H1 (cell line): ENCODE measurements around the gene SLC22A25. TPM values are rescaled to one million over a fixed set of nuclear protein-coding genes. Genes with fewer than 3 reads are reported as not detected.

Experiments
- CTCF ChIA-PET: fragments of 300-600 bp; sonication (Branson Sonifier 250); formaldehyde crosslinking; loops from one replicate; lab custom pipeline; 2021; ENCODE audit not compliant: partially characterized antibody; lab: Charles Lee
- POLR2A ChIA-PET: fragments of 300-600 bp; sonication (Branson Sonifier 250); formaldehyde crosslinking; loops from one replicate; lab custom pipeline; 2021; ENCODE audit warnings: inconsistent platforms; ENCODE audit not compliant: partially characterized antibody; lab: Charles Lee
- DNase-seq, 2 experiments: peaks; one replicate each; pipeline versions ENCODE4 v3.0.0 to v3.0.0-alpha.2; 2010 to 2022; ENCODE audit warnings: low spot score in 2 of 2, low read depth in 1 of 2, mixed read lengths in 1 of 2
- FAIRE-seq: peaks from 2 replicates; lab custom pipeline; 2011; peaks lifted over from hg19 to GRCh38; lab: Jason Lieb, UNC
- H2AFZ ChIP-seq: 2 replicates; pipeline ENCODE4 v1.8.1; 2012; ENCODE audit warnings: low read length, inconsistent platforms
- H2AK5ac ChIP-seq: 2 replicates; pipeline ENCODE4 v1.6.1; 2013; ENCODE audit warnings: low read depth, low read length
- H2BK120ac ChIP-seq: replicated peaks from 2 replicates; pipeline ENCODE3; 2013; ENCODE audit warnings: low read depth, low read length, inconsistent platforms
- H2BK12ac ChIP-seq: 2 replicates; pipeline ENCODE4 v1.6.1; 2013; ENCODE audit warnings: low read depth, low read length
- H2BK15ac ChIP-seq: 2 replicates; pipeline ENCODE4 v1.6.1; 2013; ENCODE audit warnings: low read length
- H2BK20ac ChIP-seq: 2 replicates; pipeline ENCODE4 v1.6.1; 2013; ENCODE audit warnings: low read length
- H2BK5ac ChIP-seq: 2 replicates; pipeline ENCODE4 v1.6.1; 2013; ENCODE audit warnings: low read depth, low read length
- H3K14ac ChIP-seq: 2 replicates; pipeline ENCODE4 v1.6.1; 2013; ENCODE audit warnings: inconsistent platforms; ENCODE audit not compliant: insufficient read length
- H3K18ac ChIP-seq: 2 replicates; pipeline ENCODE4 v1.6.1; 2013; ENCODE audit warnings: low read length; ENCODE audit errors: extremely low read depth
- H3K23ac ChIP-seq: 2 replicates; pipeline ENCODE4 v1.6.1; 2013; ENCODE audit warnings: inconsistent platforms; ENCODE audit not compliant: insufficient read length
- H3K23me2 ChIP-seq: 2 replicates; pipeline ENCODE4 v1.6.1; 2013; ENCODE audit warnings: low read depth, low read length
- H3K27ac ChIP-seq: 2 replicates; pipeline ENCODE4 v1.6.1; 2011; ENCODE audit warnings: low read depth, low read length, inconsistent platforms
- H3K27me3 ChIP-seq, 4 experiments: replicated peaks in 1 of 4; 1 replicate in 1 of 4; 2 replicates in 3 of 4; pipeline versions ENCODE4 v1.6.1 to v1.8.1; 2011 to 2013; ENCODE audit warnings: low read length in 3 of 4, mild to moderate bottlenecking in 3 of 4, inconsistent platforms in 2 of 4, mixed read lengths in 2 of 4, moderate library complexity in 1 of 4; ENCODE audit not compliant: control insufficient read depth in 3 of 4, insufficient read depth in 3 of 4; ENCODE audit errors: extremely low read depth in 1 of 4
- H3K36me3 ChIP-seq, 4 experiments: 2 replicates each; pipeline versions ENCODE4 v1.6.1 to v1.8.1; 2011 to 2013; ENCODE audit warnings: mild to moderate bottlenecking in 4 of 4, low read length in 3 of 4, moderate library complexity in 2 of 4, control low read depth in 1 of 4, inconsistent platforms in 1 of 4; ENCODE audit not compliant: insufficient read depth in 4 of 4, control insufficient read depth in 2 of 4
- H3K4ac ChIP-seq: replicated peaks from 2 replicates; pipeline ENCODE3; 2013; ENCODE audit warnings: low read length, low read depth, mixed read lengths, inconsistent platforms; ENCODE audit not compliant: insufficient read length
- H3K4me1 ChIP-seq, 4 experiments: replicated peaks in 1 of 4; 1 replicate in 1 of 4; 2 replicates in 3 of 4; pipeline versions ENCODE4 v1.6.1 to v1.8.1; 2011 to 2013; ENCODE audit warnings: low read length in 3 of 4, inconsistent platforms in 2 of 4, mixed read lengths in 1 of 4; ENCODE audit not compliant: insufficient read depth in 4 of 4, control insufficient read depth in 3 of 4
- H3K4me2 ChIP-seq, 2 experiments: 2 replicates each; pipeline versions ENCODE4 v1.6.1 to v1.8.1; 2011 to 2013; ENCODE audit warnings: low read depth in 2 of 2, low read length in 2 of 2, control low read depth in 1 of 2, inconsistent platforms in 1 of 2, mild to moderate bottlenecking in 1 of 2; ENCODE audit not compliant: insufficient read depth in 1 of 2
- H3K4me3 ChIP-seq, 4 experiments: fragments of 200-600, 300-600 bp in 1 of 4; sonication (generic), shearing (Covaris generic), sonication (Bioruptor Twin) in 1 of 4; 2 replicates each; pipeline versions ENCODE4 v1.5.1 to v1.8.1; 2011 to 2016; ENCODE audit warnings: low read length in 4 of 4, low read depth in 3 of 4, control low read depth in 2 of 4, inconsistent platforms in 2 of 4, mild to moderate bottlenecking in 2 of 4, mixed read lengths in 1 of 4, moderate library complexity in 1 of 4; ENCODE audit not compliant: insufficient read depth in 2 of 4; ENCODE audit errors: extremely low read depth in 1 of 4
- H3K56ac ChIP-seq: replicated peaks from 2 replicates; pipeline ENCODE3; 2013; ENCODE audit warnings: low read depth, mild to moderate bottlenecking, mixed read lengths, low read length, inconsistent platforms; ENCODE audit not compliant: insufficient read length
- H3K79me1 ChIP-seq: 2 replicates; pipeline ENCODE4 v1.6.1; 2013; ENCODE audit warnings: low read depth, low read length, control low read depth
- H3K79me2 ChIP-seq, 2 experiments: 2 replicates each; pipeline versions ENCODE4 v1.6.1 to v1.8.1; 2012 to 2013; ENCODE audit warnings: low read length in 2 of 2, mild to moderate bottlenecking in 2 of 2, inconsistent platforms in 1 of 2; ENCODE audit not compliant: insufficient read depth in 2 of 2, control insufficient read depth in 1 of 2
- H3K9ac ChIP-seq, 4 experiments: replicated peaks in 1 of 4; 1 replicate in 1 of 4; 2 replicates in 3 of 4; pipeline versions ENCODE4 v1.6.1 to v1.8.1; 2011 to 2013; ENCODE audit warnings: low read depth in 3 of 4, low read length in 3 of 4, control low read depth in 2 of 4, mild to moderate bottlenecking in 2 of 4, moderate library complexity in 2 of 4, inconsistent platforms in 1 of 4; ENCODE audit errors: extremely low read depth in 1 of 4
- H3K9me3 ChIP-seq, 2 experiments: 2 replicates each; pipeline versions ENCODE4 v1.6.1 to v1.8.1; 2012 to 2013; ENCODE audit warnings: mild to moderate bottlenecking in 2 of 2, moderate library complexity in 2 of 2, control low read depth in 1 of 2, inconsistent platforms in 1 of 2, low read depth in 1 of 2, low read length in 1 of 2, mixed read lengths in 1 of 2; ENCODE audit not compliant: insufficient read depth in 2 of 2
- H4K20me1 ChIP-seq, 2 experiments: replicated peaks in 1 of 2; 2 replicates each; pipeline versions ENCODE3 to v1.8.1; 2011 to 2013; ENCODE audit warnings: inconsistent platforms in 2 of 2, low read length in 2 of 2, mild to moderate bottlenecking in 1 of 2; ENCODE audit not compliant: insufficient read depth in 2 of 2, control insufficient read depth in 1 of 2
- H4K5ac ChIP-seq: 2 replicates; pipeline ENCODE4 v1.6.1; 2013; ENCODE audit warnings: low read length, low read depth, mixed read lengths, inconsistent platforms; ENCODE audit not compliant: insufficient read length
- H4K8ac ChIP-seq: 2 replicates; pipeline ENCODE4 v1.8.0; 2013; ENCODE audit warnings: mild to moderate bottlenecking, moderate library complexity, low read length, inconsistent platforms; ENCODE audit not compliant: insufficient read depth; ENCODE audit errors: extremely low read depth
- H4K91ac ChIP-seq: replicated peaks from 2 replicates; pipeline ENCODE3; 2013; ENCODE audit warnings: low read length, mixed read lengths, inconsistent platforms; ENCODE audit not compliant: insufficient read length
- CHD1 ChIP-seq: IDR thresholded peaks from 2 replicates; pipeline ENCODE4 v1.6.1; 2012; ENCODE audit warnings: low read depth, low read length, improper control_type of control experiment
- CREB1 ChIP-seq: IDR thresholded peaks from 2 replicates; pipeline ENCODE4 v1.6.1; 2012; ENCODE audit warnings: inconsistent platforms
- EGR1 ChIP-seq: IDR thresholded peaks from 2 replicates; pipeline ENCODE4 v1.6.1; 2011; ENCODE audit warnings: low read depth, low read length, borderline replicate concordance
- EP300 ChIP-seq, 2 experiments: IDR thresholded peaks; 1 replicate in 1 of 2; 2 replicates in 1 of 2; pipeline ENCODE4 v1.6.1; 2011 to 2012; ENCODE audit warnings: low read depth in 2 of 2, low read length in 2 of 2, mild to moderate bottlenecking in 2 of 2, borderline replicate concordance in 1 of 2, inconsistent platforms in 1 of 2, moderate library complexity in 1 of 2
- HDAC6 ChIP-seq: IDR thresholded peaks from one replicate; pipeline ENCODE4 v1.7.1; 2012; ENCODE audit warnings: low read depth, mild to moderate bottlenecking, inconsistent platforms, low read length, moderate library complexity
- KDM1A ChIP-seq: fragments of 200-600, 300-600 bp; sonication (generic); IDR thresholded peaks from 2 replicates; pipeline ENCODE4 v1.7.1; 2016; ENCODE audit warnings: mild to moderate bottlenecking, low read length, borderline replicate concordance
- POU5F1 ChIP-seq: IDR thresholded peaks from 2 replicates; pipeline ENCODE4 v1.6.1; 2011; ENCODE audit warnings: low read depth, mild to moderate bottlenecking, low read length, moderate library complexity
- RAD21 ChIP-seq, 2 experiments: IDR thresholded peaks in 1 of 2; conservative IDR thresholded peaks in 1 of 2; 2 replicates each; pipeline ENCODE4 v1.6.1; 2011; ENCODE audit warnings: low read depth in 2 of 2, low read length in 2 of 2, improper control_type of control experiment in 1 of 2, inconsistent platforms in 1 of 2, mild to moderate bottlenecking in 1 of 2, moderate library complexity in 1 of 2
- SIN3A ChIP-seq, 2 experiments: IDR thresholded peaks in 1 of 2; conservative IDR thresholded peaks in 1 of 2; 2 replicates each; pipeline ENCODE4 v1.6.1; 2011 to 2012; ENCODE audit warnings: low read length in 2 of 2, improper control_type of control experiment in 1 of 2, low read depth in 1 of 2, mild to moderate bottlenecking in 1 of 2
- SP2 ChIP-seq: IDR thresholded peaks from 2 replicates; pipeline ENCODE4 v1.6.1; 2012; ENCODE audit warnings: mild to moderate bottlenecking, low read length, inconsistent platforms
- SP4 ChIP-seq: IDR thresholded peaks from 2 replicates; pipeline ENCODE4 v1.6.1; 2012; ENCODE audit warnings: low read length, inconsistent platforms
- TAF1 ChIP-seq: IDR thresholded peaks from 2 replicates; pipeline ENCODE4 v1.6.1; 2011; ENCODE audit warnings: mild to moderate bottlenecking, low read depth, low read length
- ZNF274 ChIP-seq: IDR thresholded peaks from 2 replicates; pipeline ENCODE4 v1.7.0; 2012; ENCODE audit warnings: low read length, borderline replicate concordance; ENCODE audit errors: extremely low read depth
- WGBS, 2 experiments: shearing (Covaris generic) in 1 of 2; methylation state at CpG; one replicate each; pipeline versions ENCODE4 v1.1.6 to v1.1.7; 2013 to 2015; ENCODE audit warnings: low lambda C conversion rate in 2 of 2, mixed read lengths in 2 of 2, inconsistent platforms in 1 of 2, low coverage in 1 of 2, missing lambda C conversion rate in 1 of 2; ENCODE audit not compliant: insufficient replicate concordance in 2 of 2, insufficient coverage in 1 of 2, insufficient read length in 1 of 2; ENCODE audit errors: extremely low coverage in 1 of 2, missing lambda C conversion rate in 1 of 2; 5-methylcytosine and 5-hydroxymethylcytosine counted together
- polyA plus RNA-seq, 7 experiments: library from polyadenylated mRNA; depleted of rRNA in 3 of 7; stranded (reverse) in 5 of 7; unstranded in 2 of 7; fragments of >200 nt in 5 of 7; fragments of 200-250 nt in 2 of 7; gene quantifications; 1 replicate in 5 of 7; 2 replicates in 1 of 7; 4 replicates in 1 of 7; pipeline versions ENCODE4 v1.2.1 to v1.2.3, GENCODE V29; 2011 to 2013; ENCODE audit warnings: missing spikeins in 2 of 7, mixed read lengths in 2 of 7
- total RNA-seq: library from RNA; stranded (reverse); fragmentation: NEBNext Ultra II Directional; extraction: Animal tissue kit (Norgen Biotek cat#: 25700); gene quantifications from 2 replicates; pipeline ENCODE4 v1.2.1, GENCODE V29; 2021
- TF ChIP-seq, protein P1 (sequence below): IDR thresholded peaks from 2 replicates; pipeline ENCODE4 v1.6.1; 2012; ENCODE audit warnings: inconsistent platforms

SLC22A25 gene
- total and polyA plus RNA-seq, 2 of the 8 experiments (the other 6 are each of a cell fraction or from before 2014, with no cell fraction given): not detected

DNA sequence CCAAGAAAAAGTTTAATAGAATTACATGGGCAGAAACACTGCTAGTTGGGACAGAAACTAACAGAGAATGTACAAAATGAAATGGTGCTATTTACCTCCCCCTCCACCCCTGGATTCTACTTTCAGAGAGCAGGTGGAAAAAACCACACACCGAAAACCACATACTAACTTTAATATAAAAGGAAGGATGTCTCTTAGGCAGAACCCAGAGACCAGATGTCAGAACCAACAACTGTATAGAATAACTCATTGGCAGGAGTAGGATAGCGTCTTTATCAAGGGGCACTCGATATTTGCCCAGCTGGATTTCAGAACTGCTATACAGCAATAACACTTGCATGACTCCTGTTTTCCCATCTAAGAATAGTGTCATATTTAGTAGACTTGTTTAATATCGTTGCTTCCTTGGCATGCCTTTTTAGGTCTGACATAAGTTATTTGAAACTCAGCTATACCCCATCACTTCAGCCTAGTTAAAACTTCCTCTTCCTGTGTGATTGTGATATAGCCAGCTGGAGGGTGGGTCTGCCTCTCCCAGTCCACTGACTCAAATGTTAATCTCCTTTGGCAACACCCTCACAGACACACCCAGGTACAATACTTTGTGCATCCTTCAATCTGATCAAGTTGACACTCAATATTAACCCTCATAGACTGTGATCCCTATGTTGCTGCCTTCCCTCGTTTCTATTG lies 1.2 kb downstream of the SLC22A25 start:
- Histone ChIP-seq H3K14ac (no peak overlapping the region), H2BK5ac (no peak overlapping the region), H3K79me1 (no peaks in the 10 kb centered on the region), H3K9me3 (peaks cover 4 to 6% of the 10 kb centered on the region in 2 experiments; a peak in 2 of 4 replicates), H2BK15ac (no peak overlapping the region), H2AFZ (no peak overlapping the region), H4K8ac (no peak overlapping the region), H3K23ac (no peak overlapping the region), H3K56ac (no peak overlapping the region), H3K4me3 (no peak overlapping the region), H2AK5ac (no peak overlapping the region), H3K36me3 (no peaks in the 10 kb centered on the region), H2BK20ac (no peak overlapping the region), H3K4me2 (no peak overlapping the region), H3K27me3 (no peaks in the 10 kb centered on the region), H2BK12ac (no peak overlapping the region), H3K4me1 (no peaks in the 10 kb centered on the region; a peak in 1 of 7 replicates), H3K23me2 (no peaks in the 10 kb centered on the region), H4K5ac (no peak overlapping the region), H3K4ac (no peak overlapping the region), H3K9ac (no peak overlapping the region), H4K91ac (no peak overlapping the region), H3K18ac (no peak overlapping the region), H3K79me2 (no peaks in the 10 kb centered on the region), H2BK120ac (no peak overlapping the region), H4K20me1 (no peaks in the 10 kb centered on the region), H3K27ac (no peak overlapping the region)
- WGBS, 2 experiments: 84% methylated on average over 5 of the region's 5 CpGs; no CpG with 5 or more reads in 1 of the 2 experiments
- POLR2A ChIA-PET: no interaction called here
- CTCF ChIA-PET: no interaction called here
- DNase-seq (no peak), FAIRE-seq (no peak)
- TF ChIP-seq EP300 (IDR thresholded peaks at IDR 0.05; ENCODE audit: borderline replicate concordance in 1 of 2, low read depth in 2 of 2, low read length in 2 of 2): no peak
- no peak for TF ChIP-seq KDM1A
- no peak for TF ChIP-seq TAF1
- TF ChIP-seq ZNF274: no peak
- TF ChIP-seq CHD1: no peak
- no peak for TF ChIP-seq POU5F1
- no peak for TF ChIP-seq HDAC6
- TF ChIP-seq, protein P1, sequence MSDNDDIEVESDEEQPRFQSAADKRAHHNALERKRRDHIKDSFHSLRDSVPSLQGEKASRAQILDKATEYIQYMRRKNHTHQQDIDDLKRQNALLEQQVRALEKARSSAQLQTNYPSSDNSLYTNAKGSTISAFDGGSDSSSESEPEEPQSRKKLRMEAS: no peak
- TF ChIP-seq EGR1: no peak
- no peak for TF ChIP-seq SP4
- no peak for TF ChIP-seq SIN3A (conservative IDR thresholded peaks at IDR 0.05 in 1 of 2, IDR thresholded peaks at IDR 0.05 in 1 of 2; ENCODE audit: low read depth in 1 of 2, low read length in 2 of 2)
- no peak for TF ChIP-seq SP2
- no peak for TF ChIP-seq CREB1
- TF ChIP-seq RAD21 (IDR thresholded peaks at IDR 0.05 in 1 of 2, conservative IDR thresholded peaks at IDR 0.05 in 1 of 2; ENCODE audit: low read depth in 2 of 2, low read length in 2 of 2): no peak
